Amygdala (tissue), 56 donors: ENCODE data around the gene ACY1.

Experiments used
- DNase-seq, 56 donors: peaks; one replicate each; lab custom pipeline; 2025; lab: John Stamatoyannopoulos, UW

The ACY1 gene

GRCh38 chr3:51982838-51983577 is at the start of gene ACY1:
Gene ACY1 (plus strand): TSS chr3:51983535. CDS start chr3:51984065, 530 bp downstream.
- DNase-seq: peak in 48 of 56 donors; percentile 23 to 86 (median 64)

GRCh38 chr3:51934139-51934850 is 49.0 kb upstream of the ACY1 start:
- DNase-seq: no peak

- DNase-seq: no peak
Measured at GRCh38 chr3:51934991-51935885, 48.1 kb upstream of the ACY1 start.

DNA sequence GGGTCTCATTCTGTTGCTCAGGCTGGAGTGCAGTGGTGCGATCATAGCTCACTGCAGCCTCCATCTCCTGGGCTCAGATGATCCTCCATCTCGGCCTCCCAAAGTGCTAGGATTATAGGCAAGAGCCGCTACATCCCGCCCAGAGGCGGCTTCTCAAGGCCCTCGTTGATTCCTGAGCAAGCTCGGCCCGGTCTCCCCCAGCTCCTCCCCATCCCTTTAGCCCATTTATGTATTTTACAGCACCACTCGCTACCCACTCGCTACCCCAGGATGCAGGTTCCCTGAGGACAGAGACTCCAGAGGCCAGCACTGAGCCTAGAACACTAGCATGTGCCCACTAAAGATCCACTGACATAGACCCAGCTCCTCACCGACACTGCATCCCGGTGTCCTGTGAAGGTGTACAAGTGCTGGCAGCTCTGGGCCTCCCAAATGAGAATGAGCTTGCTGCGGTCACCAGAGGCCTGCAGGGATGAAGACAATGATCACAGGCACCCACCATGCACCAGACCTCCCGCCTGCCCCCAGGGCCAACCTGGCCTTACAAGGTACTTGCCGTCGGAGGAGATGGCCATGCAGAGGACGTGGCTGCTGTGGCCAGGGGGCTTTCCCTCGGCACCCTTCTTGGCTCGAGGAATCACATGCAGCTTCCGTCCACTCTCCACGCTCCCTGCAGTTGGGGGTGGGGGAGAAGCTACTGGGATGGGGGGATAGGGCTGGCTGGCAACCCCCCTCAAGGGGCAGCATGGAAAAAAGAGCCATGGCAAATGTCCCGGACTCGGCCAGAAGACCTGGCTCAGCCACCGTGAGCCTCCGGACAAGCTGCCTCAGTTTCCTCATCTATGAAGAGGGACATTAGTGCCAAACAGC is 47.2 kb upstream of the ACY1 start:
- no peak for DNase-seq

DNA sequence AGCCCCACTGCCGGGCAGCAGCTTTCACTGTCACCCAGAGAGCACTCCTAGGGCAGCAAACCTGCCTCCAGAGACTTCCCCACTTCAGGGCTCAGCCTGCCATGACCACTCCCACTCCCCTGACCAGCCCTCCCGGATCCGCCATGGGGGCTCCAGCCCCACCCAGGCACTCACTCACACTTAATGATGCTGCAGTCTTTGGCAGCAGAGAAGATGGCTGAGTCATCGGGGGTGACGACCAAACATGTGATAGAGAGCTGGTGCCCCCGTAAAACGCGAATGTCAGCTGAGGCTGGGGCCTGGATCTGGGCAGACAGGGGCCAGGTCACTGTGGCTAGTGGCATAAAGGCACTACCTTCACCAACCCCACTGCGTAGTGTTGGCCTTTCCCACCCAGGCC is 46.3 kb upstream of the ACY1 start:
- no peak for DNase-seq

DNA sequence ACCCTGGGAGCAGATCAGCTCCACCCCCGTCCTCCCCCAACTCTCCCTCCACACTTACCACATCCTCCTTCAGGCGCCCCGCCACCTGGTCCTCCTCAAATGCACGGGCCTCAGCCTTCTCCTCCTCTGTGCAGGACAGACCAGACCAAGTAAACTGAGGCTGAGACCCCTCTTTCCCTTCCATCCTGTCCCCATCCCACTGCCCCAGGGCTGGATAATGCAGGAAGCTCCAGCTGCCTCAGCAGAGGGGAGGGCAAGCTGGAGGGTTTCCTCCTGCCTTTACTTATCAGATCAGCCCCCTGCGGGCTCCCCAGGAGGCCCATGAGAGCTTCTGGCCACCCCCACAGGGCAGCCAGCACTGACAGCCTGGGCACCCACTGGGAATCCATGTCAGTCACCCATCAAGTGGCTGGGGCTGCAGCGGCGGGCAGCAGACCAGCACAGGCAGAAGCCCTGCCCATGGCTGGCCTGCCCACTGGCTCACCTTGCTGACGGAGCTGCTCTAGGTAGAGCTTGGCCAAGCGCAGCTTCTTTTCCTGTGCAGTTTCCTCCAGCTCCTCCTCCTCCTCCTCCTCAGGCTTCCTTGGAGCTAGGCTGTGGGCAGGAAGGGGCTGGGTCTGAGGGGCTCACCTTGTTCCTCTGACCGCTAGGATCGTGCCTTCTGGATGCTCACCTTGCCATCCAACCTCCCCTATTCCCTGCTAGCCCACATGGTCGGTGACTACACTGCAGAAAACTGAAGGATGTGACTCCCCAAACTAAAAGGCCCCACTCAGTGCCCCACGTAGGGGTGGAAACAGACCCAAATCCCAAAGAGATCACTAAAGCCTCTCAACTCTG is 45.5 kb upstream of the ACY1 start:
- no peak for DNase-seq

DNA sequence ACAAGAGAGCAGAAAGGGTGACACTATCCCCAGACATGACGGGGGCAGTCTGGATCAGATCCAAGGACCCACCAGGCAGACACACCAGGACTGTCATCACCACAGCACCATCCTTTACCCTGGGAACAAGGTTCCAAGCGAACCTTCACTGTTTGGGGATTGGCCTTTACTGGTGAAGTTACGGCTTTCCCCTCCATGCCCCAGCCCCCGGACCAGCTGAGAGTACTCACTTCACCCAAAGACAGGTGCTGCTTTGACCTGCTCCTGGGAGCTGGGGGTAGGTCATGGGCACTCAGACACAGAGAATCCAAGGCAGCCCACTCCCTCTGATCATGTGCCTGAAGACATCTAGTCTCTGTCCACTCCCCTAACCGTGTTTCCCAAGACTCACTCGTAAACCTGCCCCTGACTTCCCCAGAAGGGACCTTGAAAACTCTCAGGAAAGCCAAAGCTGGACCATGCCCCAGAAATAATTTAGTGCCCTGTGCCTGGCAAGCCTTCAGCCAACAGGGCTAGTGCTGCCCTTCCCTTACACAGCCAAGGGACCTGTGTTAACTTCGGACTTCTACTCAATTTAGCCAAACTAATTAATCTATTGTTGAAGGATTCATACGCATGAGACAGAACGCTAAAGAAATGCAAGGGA is 44.4 kb upstream of the ACY1 start:
- no peak for DNase-seq

- no peak for DNase-seq
Measured at GRCh38 chr3:51940648-51941462, 42.5 kb upstream of the ACY1 start.

DNA sequence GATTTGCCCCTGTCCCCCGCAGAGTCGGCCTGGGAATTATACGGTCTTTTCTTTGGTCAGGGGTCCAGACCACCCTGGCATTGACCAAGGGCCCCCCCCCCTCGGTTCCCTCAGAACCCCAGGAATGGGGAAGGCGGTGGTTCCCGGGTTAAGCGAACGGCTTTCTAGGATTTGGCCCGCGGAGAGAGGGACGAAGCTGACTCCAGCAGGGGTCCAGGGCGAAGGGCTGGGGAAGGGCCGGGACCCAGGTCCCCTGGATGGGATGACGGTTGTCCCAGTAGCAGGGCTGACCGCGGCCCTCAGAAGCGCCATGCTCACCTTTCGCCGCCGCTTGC is 41.9 kb upstream of the ACY1 start:
- DNase-seq: no peak

DNA sequence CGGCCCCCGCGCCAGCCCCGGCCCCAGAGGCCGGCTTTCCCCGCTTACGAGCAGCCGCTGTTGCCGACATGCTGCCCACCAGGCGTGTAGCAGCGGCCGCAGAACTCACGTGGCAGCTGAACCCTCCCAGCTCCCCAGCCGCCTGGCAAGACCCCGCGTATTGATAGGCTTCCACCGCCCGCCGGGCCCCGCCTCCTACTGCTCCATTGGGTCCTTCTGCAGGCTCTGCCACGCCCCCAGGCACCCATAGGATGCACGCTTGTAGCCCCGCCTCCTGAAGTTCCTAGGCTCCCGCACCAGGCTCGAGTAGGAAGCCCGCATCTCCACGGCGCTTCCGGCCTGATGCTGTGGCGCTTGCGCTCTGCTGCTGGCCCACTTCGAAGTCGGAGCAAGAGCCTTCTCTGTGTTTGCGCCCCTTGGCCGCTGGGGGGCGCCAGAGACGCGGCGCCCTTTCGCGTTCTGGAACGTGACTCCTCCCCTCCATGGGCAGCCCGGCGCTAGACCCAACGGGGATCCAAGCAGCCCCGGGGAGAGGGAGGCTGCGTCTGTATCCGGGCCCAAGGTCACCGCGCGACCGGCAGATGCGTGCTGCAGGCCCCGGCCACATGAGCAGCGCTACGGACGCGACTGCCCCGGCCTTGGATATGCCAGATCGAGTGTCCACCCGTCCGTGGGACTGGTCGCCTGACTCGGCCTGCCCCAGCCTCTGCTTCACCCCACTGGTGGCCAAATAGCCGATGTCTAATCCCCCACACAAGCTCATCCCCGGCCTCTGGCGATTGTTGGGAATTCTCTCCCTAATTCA is 41.3 kb upstream of the ACY1 start, which contains the start of the genes PARP3 and RRP9:
Gene PARP3 (plus strand): TSS at position 566 of the 805 bp plus-strand sequence. CDS start 993 bp downstream, outside the sequence.
Gene RRP9 (minus strand): TSS at position 107 of the 805 bp plus-strand sequence. CDS start 37 bp downstream, at position 70.
- peak; percentile 81 to 100 (median 100) for DNase-seq

DNA sequence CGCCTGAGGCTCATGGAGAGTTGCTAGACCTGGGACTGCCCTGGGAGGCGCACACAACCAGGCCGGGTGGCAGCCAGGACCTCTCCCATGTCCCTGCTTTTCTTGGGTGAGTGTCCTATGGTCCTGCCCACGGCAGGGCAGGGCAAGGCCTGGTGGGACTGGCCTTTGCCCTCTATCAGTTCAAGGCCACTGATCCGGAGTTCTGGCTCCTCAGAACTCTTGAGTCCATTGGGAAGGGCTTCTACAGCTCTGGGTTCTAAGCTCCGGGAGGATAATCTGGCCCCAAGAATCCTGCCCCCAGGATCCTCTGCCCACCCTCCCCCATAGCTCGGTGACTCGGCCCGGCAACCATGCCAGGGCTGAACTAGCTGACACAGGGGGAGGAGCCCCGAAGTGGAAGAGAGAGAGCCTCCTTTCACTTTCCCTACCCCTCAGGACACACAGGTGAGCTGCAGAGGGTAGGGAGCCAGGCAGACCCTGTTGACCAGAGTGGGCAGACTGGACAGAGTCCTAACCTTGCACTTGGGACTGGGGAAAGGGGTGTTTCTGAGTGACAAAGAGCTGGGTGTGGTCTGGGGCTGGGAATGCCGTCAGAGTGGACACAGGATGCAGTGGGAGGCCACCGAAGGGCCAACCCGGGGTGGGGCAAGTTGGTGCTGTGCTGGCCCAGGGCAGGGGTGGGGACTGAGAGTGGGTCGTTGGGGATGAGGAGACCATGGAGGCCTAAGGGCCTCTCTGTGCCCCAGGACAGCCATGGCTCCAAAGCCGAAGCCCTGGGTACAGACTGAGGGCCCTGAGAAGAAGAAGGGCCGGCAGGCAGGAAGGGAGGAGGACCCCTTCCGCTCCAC is 40.5 kb upstream of the ACY1 start:
- peak in 1 of 56 donors; percentile 9 for DNase-seq

GRCh38 chr3:51943451-51944391 is 39.6 kb upstream of the ACY1 start:
- no peak for DNase-seq

DNA sequence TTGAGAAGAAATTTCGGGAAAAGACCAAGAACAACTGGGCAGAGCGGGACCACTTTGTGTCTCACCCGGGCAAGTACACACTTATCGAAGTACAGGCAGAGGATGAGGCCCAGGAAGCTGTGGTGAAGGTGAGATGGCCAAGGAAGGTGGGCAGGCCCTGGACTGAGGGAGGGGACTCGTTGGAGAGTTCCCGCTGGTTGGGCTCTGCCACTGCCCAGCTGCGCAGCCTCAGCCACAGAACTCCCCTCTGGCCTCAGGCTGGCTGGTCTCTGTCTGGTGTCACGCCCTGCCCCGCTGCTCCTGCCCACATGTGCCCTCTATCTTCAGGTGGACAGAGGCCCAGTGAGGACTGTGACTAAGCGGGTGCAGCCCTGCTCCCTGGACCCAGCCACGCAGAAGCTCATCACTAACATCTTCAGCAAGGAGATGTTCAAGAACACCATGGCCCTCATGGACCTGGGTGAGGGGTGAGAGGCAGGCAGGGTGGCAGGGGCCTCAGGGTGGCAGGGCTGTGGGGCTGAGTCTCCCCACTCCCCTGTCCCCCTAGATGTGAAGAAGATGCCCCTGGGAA is 38.8 kb upstream of the ACY1 start:
- DNase-seq: no peak
